ENCODE results near the gene S1PR5.

DNA sequence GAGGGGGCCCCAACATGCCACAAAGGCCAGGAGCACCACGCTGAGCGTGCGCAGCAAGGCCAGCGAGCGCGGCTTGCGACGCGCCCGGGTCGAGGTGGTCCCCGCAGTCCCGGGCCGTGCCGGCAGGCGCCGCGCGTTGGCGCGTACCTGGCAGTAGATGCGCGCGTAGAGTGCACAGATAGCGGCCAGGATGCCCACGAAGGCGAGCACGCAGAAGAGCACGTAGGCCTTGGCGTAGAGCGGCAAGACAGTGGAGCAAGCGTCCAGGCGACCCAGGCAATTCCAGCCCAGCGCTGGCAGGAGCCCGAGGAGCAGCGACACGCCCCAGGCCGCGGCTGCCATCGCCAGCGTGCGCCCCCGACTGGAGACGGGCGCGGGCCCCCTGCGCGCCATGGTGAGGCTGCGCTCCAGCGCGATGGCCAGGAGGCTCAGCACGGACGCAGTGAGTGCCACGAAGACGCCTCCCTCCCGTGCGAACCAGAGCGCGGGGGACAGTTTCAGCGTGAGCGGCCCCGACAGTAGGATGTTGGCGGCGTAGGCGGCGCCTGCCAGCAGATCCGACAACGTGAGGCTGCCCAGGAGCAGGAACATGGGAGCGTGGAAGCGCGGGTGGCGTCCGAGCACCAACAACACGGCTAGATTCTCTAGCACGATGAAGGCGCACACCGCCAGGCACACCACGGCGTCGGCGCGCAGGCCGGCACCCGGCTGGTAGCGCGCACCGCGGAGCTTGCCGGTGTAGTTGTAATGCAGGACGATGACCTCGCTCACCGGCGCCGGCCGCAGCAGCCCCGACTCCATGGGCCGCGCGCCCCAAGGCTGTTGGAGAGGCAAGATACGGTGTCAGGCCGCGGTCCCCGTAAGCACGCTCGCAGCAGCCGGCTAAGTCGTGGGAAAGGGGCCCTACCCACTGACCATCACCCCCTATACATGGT, 2.8 kb downstream of the S1PR5 start:
- no peak for TF ChIP-seq CTCF (IDR thresholded peaks at IDR 0.05; ENCODE audit: low read depth, low read length, poor library complexity, severe bottlenecking)
- TF ChIP-seq EZH2phosphoT487 (IDR thresholded peaks at IDR 0.05; ENCODE audit: borderline replicate concordance, low read length), result no peak

Data from DOHH2 (cell line).